GM23338 (cell line): ENCODE data around the gene RRBP1. TPM values are rescaled to one million over a fixed set of nuclear protein-coding genes. Genes with fewer than 3 reads are reported as not detected.

ENCODE experiments used
- ATAC-seq: fragments of 200-7000 bp; cut with Tn5 transposase; 3 replicates; pipeline ENCODE4 v1.9.1; 2020
- DNase-seq: peaks from one replicate; pipeline ENCODE4 v3.0.0-alpha.2; 2015; ENCODE audit warnings: low spot score
- H2AFZ ChIP-seq: fragments of 200-600 bp; sonication (generic); 2 replicates; pipeline ENCODE4 v1.8.0; 2016; ENCODE audit warnings: antibody characterized with exemption, mild to moderate bottlenecking, moderate library complexity
- H3F3A ChIP-seq: fragments of 200-600 bp; sonication (generic); replicated peaks from 2 replicates; pipeline ENCODE4 v1.8.0; 2017; ENCODE audit warnings: antibody characterized with exemption, mixed run types, low read depth
- H3K27ac ChIP-seq: fragments of 200-600 bp; sonication (generic); 2 replicates; pipeline ENCODE4 v1.6.1; 2016; ENCODE audit warnings: low read depth
- H3K27me3 ChIP-seq: fragments of 200-600 bp; sonication (generic); 2 replicates; pipeline ENCODE4 v1.8.0; 2016; ENCODE audit warnings: mild to moderate bottlenecking, mixed run types, moderate library complexity; ENCODE audit not compliant: insufficient read depth
- H3K36me3 ChIP-seq: fragments of 200-600 bp; sonication (generic); 2 replicates; pipeline ENCODE4 v1.8.0; 2016; ENCODE audit warnings: mild to moderate bottlenecking; ENCODE audit not compliant: insufficient read depth
- H3K4me1 ChIP-seq: fragments of 200-600 bp; sonication (generic); 2 replicates; pipeline ENCODE4 v1.8.0; 2016; ENCODE audit warnings: mild to moderate bottlenecking, moderate library complexity; ENCODE audit not compliant: insufficient read depth
- H3K4me2 ChIP-seq: fragments of 200-600 bp; sonication (generic); 2 replicates; pipeline ENCODE4 v1.7.1; 2017; ENCODE audit warnings: mixed run types
- H3K4me3 ChIP-seq: fragments of 200-600 bp; sonication (generic); 2 replicates; pipeline ENCODE4 v1.6.1; 2016; ENCODE audit warnings: mixed run types
- H3K79me2 ChIP-seq: fragments of 200-600 bp; sonication (generic); replicated peaks from 2 replicates; pipeline ENCODE4 v1.8.0; 2017; ENCODE audit warnings: mild to moderate bottlenecking; ENCODE audit not compliant: insufficient read depth
- H3K9me2 ChIP-seq: fragments of 200-600 bp; sonication (generic); 2 replicates; pipeline ENCODE4 v1.8.0; 2017; ENCODE audit not compliant: insufficient read depth
- H4K20me1 ChIP-seq: fragments of 200-600 bp; sonication (generic); replicated peaks from 2 replicates; pipeline ENCODE4 v1.8.0; 2017; ENCODE audit warnings: mild to moderate bottlenecking; ENCODE audit not compliant: insufficient read depth
- H3K27ac Mint-ChIP-seq: 2 replicates; pipeline ENCODE4 v1.8.0; 2020; ENCODE audit warnings: inconsistent platforms, mild to moderate bottlenecking, moderate library complexity, mixed read lengths
- H3K27me3 Mint-ChIP-seq: 3 replicates; pipeline ENCODE4 v1.8.0; 2022; ENCODE audit warnings: low read depth, mild to moderate bottlenecking, moderate library complexity, mixed read lengths, inconsistent platforms; ENCODE audit not compliant: insufficient read depth, poor library complexity
- H3K36me3 Mint-ChIP-seq: 3 replicates; pipeline ENCODE4 v1.8.0; 2021; ENCODE audit warnings: low read depth, mild to moderate bottlenecking, inconsistent platforms, moderate library complexity, mixed read lengths
- H3K4me1 Mint-ChIP-seq: 3 replicates; pipeline ENCODE4 v1.8.0; 2020; ENCODE audit warnings: mild to moderate bottlenecking, inconsistent platforms, mixed read lengths
- H3K4me3 Mint-ChIP-seq: 3 replicates; pipeline ENCODE4 v1.8.0; 2021; ENCODE audit warnings: moderate library complexity, mild to moderate bottlenecking, inconsistent platforms, mixed read lengths
- H3K9me3 Mint-ChIP-seq: 3 replicates; pipeline ENCODE4 v1.8.0; 2020; ENCODE audit warnings: moderate library complexity, mild to moderate bottlenecking, inconsistent platforms, mixed read lengths
- CTCF ChIP-seq, 2 experiments: fragments of 200-600 bp in 1 of 2; sonication (generic) in 1 of 2; conservative IDR thresholded peaks; 2 replicates each; pipeline versions ENCODE4 v1.5.1 to v1.6.1; 2016 to 2017; ENCODE audit warnings: antibody characterized with exemption in 2 of 2, low read depth in 2 of 2, mild to moderate bottlenecking in 2 of 2, moderate library complexity in 1 of 2
- NANOG ChIP-seq: IDR thresholded peaks from 2 replicates; pipeline ENCODE4 v1.6.1; 2016; ENCODE audit warnings: antibody characterized with exemption, borderline replicate concordance
- REST ChIP-seq: IDR thresholded peaks from one replicate; pipeline ENCODE4 v1.6.1; 2018; ENCODE audit warnings: antibody characterized with exemption; ENCODE audit not compliant: unreplicated experiment
- ZNF331 ChIP-seq: fragments of 250-450 bp; sonication (Bioruptor Pico); IDR thresholded peaks from 2 replicates; pipeline ENCODE4 v1.5.0; 2020; ENCODE audit warnings: low read depth, mild to moderate bottlenecking, moderate library complexity
- ZNF462 ChIP-seq: fragments of 250-450 bp; sonication (Bioruptor Pico); IDR thresholded peaks from 2 replicates; pipeline ENCODE4 v1.5.0; 2020; ENCODE audit warnings: mild to moderate bottlenecking, moderate library complexity
- polyA plus RNA-seq: library from polyadenylated mRNA; unstranded; fragments of >200 nt; fragmentation: Nextera tagmentation; extraction: Ambion mirVana; gene quantifications from 2 replicates; pipeline ENCODE4 v1.2.1, GENCODE V29; 2016
- total RNA-seq: library from RNA; depleted of rRNA; stranded (reverse); fragments of >200 nt; shearing (Covaris generic); gene quantifications from 2 replicates; pipeline ENCODE4 v1.2.3, GENCODE V29; 2014

Gene RRBP1
- total and polyA plus RNA-seq, 2 experiments from 2014 or later, result 105 to 113 TPM

GRCh38 chr20:17710379-17711266 lies 28.6 kb upstream of the RRBP1 start:
- Histone ChIP-seq H4K20me1 (no peaks in the 10 kb centered on the region), H3K4me2 (peak overlapping the region; percentile 55; the same call in 1 of the 2 replicates), H3K79me2 (no peaks in the 10 kb centered on the region), H3K36me3 (no peaks in the 10 kb centered on the region), H3K27me3 (no peaks in the 10 kb centered on the region), H3K9me2 (no peaks in the 10 kb centered on the region), H3F3A (no peaks in the 10 kb centered on the region), H2AFZ (peak overlapping the region; percentile 97), H3K4me3 (no peak overlapping the region), H3K27ac (no peak overlapping the region; the same call in 1 of the 2 replicates), H3K4me1 (peaks cover 9% of the 10 kb centered on the region; the same call in 1 of the 2 replicates)
- H3K36me3 Mint-ChIP-seq, result no peaks in the 10 kb centered on the region
- 0 out of 2 replicates have a peak overlapping the region, but pooled peaks have one; percentile 25 for H3K27ac Mint-ChIP-seq
- no peak overlapping the region for H3K4me3 Mint-ChIP-seq
- peaks cover 14% of the 10 kb centered on the region for H3K4me1 Mint-ChIP-seq
- peaks cover 6% of the 10 kb centered on the region for H3K27me3 Mint-ChIP-seq
- TF ChIP-seq REST (no peak), NANOG (no peak), ZNF331 (no peak), CTCF (conservative IDR thresholded peaks at IDR 0.05; ENCODE audit: low read depth in 2 of 2) (no peak), ZNF462 (CRISPR knock-in tag) (no peak)
- ATAC-seq, result peak; percentile 65
- DNase-seq, result peak; percentile 15
- H3K9me3 Mint-ChIP-seq, result no peaks in the 10 kb centered on the region
